GM18951 (cell line): Measurements from ENCODE around the gene ATF6.
A peak's percentile ranks its signal among the peaks of the same experiment; 100 is the strongest.

Experiments used
- POLR2A ChIP-seq: IDR thresholded peaks from 4 replicates; pipeline ENCODE4 v1.6.1; 2011; ENCODE audit warnings: mild to moderate bottlenecking; ENCODE audit not compliant: insufficient read length, insufficient read depth; ENCODE audit errors: extremely low read depth
- in situ Hi-C: fragments of 300-500 bp; cut with MboI; formaldehyde crosslinking; loops from one replicate; pipeline ENCODE4 v1.12.0; 2022; ENCODE audit warnings: low sequenced_read_pairs, mixed read lengths, inconsistent platforms; ENCODE audit not compliant: unreplicated experiment

The ATF6 gene

GRCh38 chr1:161727256-161727924 is 38.7 kb upstream of the ATF6 start:
- in situ Hi-C loops, result loop anchor here (25.0 kb wide), 1 partner anchor 90 kb away; the partner anchor contains the start of gene FCGR3B
- TF ChIP-seq POLR2A, result no peak

GRCh38 chr1:161728376-161729226 is 37.5 kb upstream of the ATF6 start:
- in situ Hi-C loops, result loop anchor here (25.0 kb wide), 1 partner anchor 91 kb away; the partner anchor contains the start of gene FCGR3B
- no peak for TF ChIP-seq POLR2A

GRCh38 chr1:161730050-161730564 is 36.0 kb upstream of the ATF6 start:
- in situ Hi-C loops, result loop anchor here (25.0 kb wide), 1 partner anchor 93 kb away; the partner anchor contains the start of gene FCGR3B

GRCh38 chr1:161731241-161731640 is 34.9 kb upstream of the ATF6 start:
- in situ Hi-C loops, result loop anchor here (25.0 kb wide), 1 partner anchor 94 kb away; the partner anchor contains the start of gene FCGR3B
- TF ChIP-seq POLR2A, result no peak

More at GRCh38 chr1:161730050-161730564, 36.0 kb upstream of the ATF6 start:
- TF ChIP-seq POLR2A, result no peak

GRCh38 chr1:161731981-161732718 is 34.0 kb upstream of the ATF6 start:
- in situ Hi-C loops, result loop anchor here (25.0 kb wide), 1 partner anchor 95 kb away; the partner anchor contains the start of gene FCGR3B

GRCh38 chr1:161733526-161733925 is 32.6 kb upstream of the ATF6 start:
- TF ChIP-seq POLR2A, result no peak
- in situ Hi-C loops, result loop anchor here (25.0 kb wide), 1 partner anchor 96 kb away; the partner anchor contains the start of gene FCGR3B

More at GRCh38 chr1:161731981-161732718, 34.0 kb upstream of the ATF6 start:
- TF ChIP-seq POLR2A, result no peak

- no peak for TF ChIP-seq POLR2A
- in situ Hi-C loops, result loop anchor here (25.0 kb wide), 1 partner anchor 99 kb away; the partner anchor contains the start of gene FCGR3B
Measured at GRCh38 chr1:161735837-161736236, 30.3 kb upstream of the ATF6 start.

GRCh38 chr1:161736335-161736969 is 29.7 kb upstream of the ATF6 start:
- TF ChIP-seq POLR2A, result no peak
- in situ Hi-C loops, result loop anchor here (25.0 kb wide), 1 partner anchor 99 kb away; the partner anchor contains the start of gene FCGR3B

- TF ChIP-seq POLR2A, result no peak
- in situ Hi-C loops, result loop anchor here (25.0 kb wide), 1 partner anchor 100 kb away; the partner anchor contains the start of gene FCGR3B
Measured at GRCh38 chr1:161737625-161738024, 28.5 kb upstream of the ATF6 start.

GRCh38 chr1:161738627-161739287 is 27.4 kb upstream of the ATF6 start:
- in situ Hi-C loops, result loop anchor here (25.0 kb wide), 1 partner anchor 101 kb away; the partner anchor contains the start of gene FCGR3B

GRCh38 chr1:161739865-161740566 is 26.1 kb upstream of the ATF6 start:
- TF ChIP-seq POLR2A, result no peak
- in situ Hi-C loops, result loop anchor here (10.0 to 25.0 kb wide), 2 partner anchors 103 to 255 kb away; partner anchors contain the start of gene FCGR3B

More at GRCh38 chr1:161738627-161739287, 27.4 kb upstream of the ATF6 start:
- peak; percentile 29 for TF ChIP-seq POLR2A
